NCI-H446 (cell line): ENCODE measurements around the gene NR4A1.
"Not testable (repeated sequence)": the region's sequence is repeated elsewhere in the genome, so short reads cannot be mapped to it uniquely, and the experiment has no call there.

Source experiments
- DNase-seq, 2 experiments: peaks; one replicate each; lab custom pipeline; 2025; lab: John Stamatoyannopoulos, UW

NR4A1 gene

GRCh38 chr12:52097045-52097666 lies 45.9 kb downstream of the NR4A1 start:
- no peak for DNase-seq

GRCh38 chr12:52104431-52105089 lies 53.3 kb downstream of the NR4A1 start:
- DNase-seq, result not testable (repeated sequence)
